Activated gamma-delta T cell (primary cell): ENCODE measurements around the gene OPN1MW3.
"Not testable (repeated sequence)": the region's sequence is repeated elsewhere in the genome, so short reads cannot be mapped to it uniquely, and the experiment has no call there.

Experiments used
- DNase-seq: peaks from one replicate; lab custom pipeline; 2025; lab: John Stamatoyannopoulos, UW
- total RNA-seq, 2 donors: gene quantifications; one replicate each; lab custom pipeline; 2026; lab: John Stamatoyannopoulos, UW

OPN1MW3 gene
- 0 reads per million in 2 donors for total RNA-seq

DNA sequence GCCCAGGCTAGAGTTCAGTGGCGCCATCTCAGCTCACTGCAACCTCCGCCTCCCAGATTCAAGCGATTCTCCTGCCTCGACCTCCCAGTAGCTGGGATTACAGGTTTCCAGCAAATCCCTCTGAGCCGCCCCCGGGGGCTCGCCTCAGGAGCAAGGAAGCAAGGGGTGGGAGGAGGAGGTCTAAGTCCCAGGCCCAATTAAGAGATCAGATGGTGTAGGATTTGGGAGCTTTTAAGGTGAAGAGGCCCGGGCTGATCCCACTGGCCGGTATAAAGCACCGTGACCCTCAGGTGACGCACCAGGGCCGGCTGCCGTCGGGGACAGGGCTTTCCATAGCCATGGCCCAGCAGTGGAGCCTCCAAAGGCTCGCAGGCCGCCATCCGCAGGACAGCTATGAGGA lies at the start of gene OPN1MW3:
OPN1MW3 (plus strand) TSS at position 301 of the 400 bp plus-strand sequence; CDS start at position 339, 38 bp downstream.
- DNase-seq: not testable (repeated sequence)

GRCh38 chrX:154209670-154210418 lies 47.5 kb upstream of the OPN1MW3 start:
- DNase-seq: not testable (repeated sequence)

DNA sequence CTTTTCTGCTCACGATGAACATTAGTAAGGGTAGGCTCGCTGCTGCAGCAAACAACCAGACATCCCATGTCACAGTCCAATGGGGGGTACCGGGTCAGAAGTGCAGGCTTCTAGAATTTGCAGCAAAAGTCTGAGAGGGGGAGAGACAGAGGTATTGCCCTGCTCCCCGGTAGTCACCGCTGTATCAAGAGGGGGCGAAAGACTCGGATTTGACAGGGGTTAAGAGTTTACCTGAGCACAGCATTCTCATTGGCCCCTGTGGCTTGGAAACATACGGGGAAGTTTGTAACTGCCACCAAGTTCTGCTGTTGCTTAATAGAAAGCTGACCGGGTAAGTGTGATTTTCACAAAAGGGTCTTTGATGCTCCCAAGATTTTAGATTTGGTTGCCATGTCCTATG lies 46.3 kb upstream of the OPN1MW3 start:
- not testable (repeated sequence) for DNase-seq

GRCh38 chrX:154211499-154211898 lies 45.9 kb upstream of the OPN1MW3 start:
- not testable (repeated sequence) for DNase-seq

DNA sequence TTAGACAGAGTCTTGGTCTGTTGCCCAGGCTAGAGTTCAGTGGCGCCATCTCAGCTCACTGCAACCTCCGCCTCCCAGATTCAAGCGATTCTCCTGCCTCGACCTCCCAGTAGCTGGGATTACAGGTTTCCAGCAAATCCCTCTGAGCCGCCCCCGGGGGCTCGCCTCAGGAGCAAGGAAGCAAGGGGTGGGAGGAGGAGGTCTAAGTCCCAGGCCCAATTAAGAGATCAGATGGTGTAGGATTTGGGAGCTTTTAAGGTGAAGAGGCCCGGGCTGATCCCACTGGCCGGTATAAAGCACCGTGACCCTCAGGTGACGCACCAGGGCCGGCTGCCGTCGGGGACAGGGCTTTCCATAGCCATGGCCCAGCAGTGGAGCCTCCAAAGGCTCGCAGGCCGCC lies 37.9 kb upstream of the OPN1MW3 start, which contains the start of gene OPN1MW2:
OPN1MW2 (plus strand) TSS at position 301 of the 400 bp plus-strand sequence; CDS start at position 361, 60 bp downstream.
- DNase-seq: not testable (repeated sequence)

GRCh38 chrX:154225292-154225691 lies 32.1 kb upstream of the OPN1MW3 start:
- not testable (repeated sequence) for DNase-seq

- DNase-seq: not testable (repeated sequence)
These were observed 30.7 kb upstream of the OPN1MW3 start for GRCh38 chrX:154226706-154227105.

- DNase-seq: not testable (repeated sequence)
These were observed 25.9 kb upstream of the OPN1MW3 start for GRCh38 chrX:154231443-154231842.

GRCh38 chrX:154233620-154234019 lies 23.8 kb upstream of the OPN1MW3 start:
- not testable (repeated sequence) for DNase-seq

DNA sequence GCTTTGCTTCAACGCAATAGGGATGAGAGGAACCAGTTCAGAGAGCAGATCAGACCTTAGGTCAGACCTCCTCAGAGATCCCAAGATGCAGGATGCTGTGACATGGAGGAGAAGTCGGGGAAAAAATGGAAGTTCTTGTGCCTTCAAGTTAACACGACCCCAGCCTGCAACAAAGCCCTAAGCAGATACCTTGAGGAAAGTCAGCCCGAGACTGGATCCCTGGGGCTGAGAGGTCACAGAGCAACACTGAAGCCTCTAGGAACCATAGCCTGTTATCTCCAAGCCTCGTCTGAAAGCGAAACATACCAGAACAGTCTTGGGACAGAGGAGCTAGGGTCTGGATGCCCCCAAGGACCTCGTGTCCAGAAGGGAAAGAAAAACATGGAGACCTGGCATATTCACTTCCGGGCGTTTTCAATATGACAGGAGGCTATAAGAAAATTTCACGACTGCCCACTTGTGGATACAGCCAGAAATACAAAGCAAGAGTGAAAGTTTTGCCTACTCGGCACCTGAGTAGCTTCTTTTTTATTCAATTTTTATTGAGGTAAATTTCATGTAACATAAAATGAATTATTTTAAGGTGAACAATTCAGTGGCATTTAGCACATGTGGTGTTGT lies 18.3 kb upstream of the OPN1MW3 start:
- DNase-seq: not testable (repeated sequence)

GRCh38 chrX:154239982-154240503 lies 17.3 kb upstream of the OPN1MW3 start:
- DNase-seq: not testable (repeated sequence)

GRCh38 chrX:154247377-154248045 lies 9.9 kb upstream of the OPN1MW3 start:
- not testable (repeated sequence) for DNase-seq

DNA sequence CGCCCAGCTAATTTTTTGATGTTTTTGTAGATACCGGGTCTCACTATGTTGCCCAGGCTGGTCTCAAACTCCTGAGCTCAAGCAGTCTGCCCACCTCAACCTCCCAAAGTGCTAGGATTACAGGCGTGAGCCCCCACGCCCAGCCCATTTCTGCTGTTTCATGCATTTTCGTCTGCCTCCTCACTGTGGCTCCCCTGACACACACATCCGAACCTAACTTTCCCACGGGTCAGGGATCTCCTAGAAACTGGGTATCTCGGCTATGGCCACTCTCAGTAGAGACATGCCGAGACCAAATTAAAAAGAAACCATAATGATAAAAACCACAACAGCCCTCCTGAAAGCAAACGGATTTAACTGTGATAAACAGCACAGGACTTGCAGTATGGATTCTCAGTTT lies 9.3 kb upstream of the OPN1MW3 start:
- DNase-seq: not testable (repeated sequence)

DNA sequence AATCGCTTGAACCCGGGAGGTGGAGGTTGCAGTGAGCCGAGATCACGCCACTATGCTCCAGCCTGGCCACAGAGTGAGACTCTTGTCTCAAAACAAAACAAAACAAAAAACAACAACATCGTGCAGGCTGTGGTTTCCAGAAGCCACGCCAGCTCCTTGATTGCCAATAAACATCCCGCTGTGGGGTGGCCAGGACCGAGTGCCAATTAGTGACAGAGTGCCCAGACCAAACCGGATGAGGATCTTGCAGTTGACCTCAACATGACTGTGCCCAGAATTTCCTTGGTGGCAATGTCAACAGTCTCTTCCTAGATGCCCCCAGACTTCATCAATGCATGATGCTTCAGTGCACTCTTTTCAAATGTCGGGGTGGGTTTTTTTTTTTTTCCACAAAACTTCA lies 1.3 kb downstream of the OPN1MW3 start:
- DNase-seq: not testable (repeated sequence)

DNA sequence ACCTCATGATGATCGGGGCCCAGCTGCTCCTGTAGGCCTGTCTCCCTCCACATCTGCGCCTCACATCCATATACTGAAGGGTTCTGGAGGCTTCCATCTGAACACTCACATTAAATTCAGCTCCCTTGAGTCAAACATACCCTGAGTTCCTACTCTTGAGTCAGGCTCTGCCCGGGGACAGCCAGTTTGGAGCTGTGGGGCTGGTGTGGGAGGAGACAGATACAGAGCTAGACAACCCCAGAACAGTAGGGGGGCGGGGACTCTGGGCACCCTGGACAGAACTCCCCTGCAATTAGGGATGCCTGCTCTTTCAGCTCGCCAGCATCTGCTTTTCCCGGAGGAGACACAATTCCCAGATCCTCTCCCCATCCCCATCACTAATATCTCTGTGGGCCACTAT lies 5.7 kb downstream of the OPN1MW3 start:
- not testable (repeated sequence) for DNase-seq

- not testable (repeated sequence) for DNase-seq
These were observed 11.9 kb downstream of the OPN1MW3 start for GRCh38 chrX:154269245-154269644.

DNA sequence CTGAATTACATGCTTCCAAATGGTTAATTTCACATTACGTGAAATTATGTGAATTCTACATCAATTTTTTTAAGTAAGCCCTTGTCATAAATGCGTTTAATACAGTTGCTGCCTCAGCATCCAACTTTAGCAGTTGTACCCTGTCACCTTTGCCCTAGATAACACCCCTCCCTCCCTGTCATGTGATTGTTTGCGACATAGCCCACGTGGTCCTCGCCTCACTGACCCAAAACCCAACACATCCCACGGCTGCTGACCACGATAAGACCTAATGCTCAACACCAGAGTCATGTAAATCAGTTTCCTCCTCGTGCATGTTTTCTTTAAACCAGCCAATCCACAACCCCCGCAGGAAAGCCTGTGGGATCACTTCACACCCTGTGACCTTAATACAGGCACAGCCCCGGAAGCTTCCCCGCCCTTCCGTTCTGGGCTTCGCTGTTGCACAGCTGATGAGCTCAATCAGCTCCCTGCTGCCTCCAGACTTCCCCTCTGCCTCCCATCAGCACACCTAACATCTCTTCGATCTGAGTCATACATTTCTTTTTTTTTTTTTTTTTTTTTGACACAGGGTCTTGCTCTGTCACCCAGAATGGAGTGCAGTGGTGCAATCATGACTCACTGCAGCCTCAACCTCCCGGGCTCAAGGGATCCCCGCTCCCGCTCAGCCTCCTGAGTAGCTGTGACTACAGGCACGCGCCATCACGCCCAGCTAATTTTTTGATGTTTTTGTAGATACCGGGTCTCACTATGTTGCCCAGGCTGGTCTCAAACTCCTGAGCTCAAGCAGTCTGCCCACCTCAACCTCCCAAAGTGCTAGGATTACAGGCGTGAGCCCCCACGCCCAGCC lies 27.3 kb downstream of the OPN1MW3 start:
- not testable (repeated sequence) for DNase-seq

- not testable (repeated sequence) for DNase-seq
These were observed 29.0 kb downstream of the OPN1MW3 start for GRCh38 chrX:154286406-154286805.

- DNase-seq: no peak
These were observed 37.6 kb downstream of the OPN1MW3 start, which contains the start of gene TEX28 for GRCh38 chrX:154294791-154295574. Gene TEX28 (minus strand): TSS chrX:154295124. CDS start chrX:154292117, 3,007 bp downstream.

DNA sequence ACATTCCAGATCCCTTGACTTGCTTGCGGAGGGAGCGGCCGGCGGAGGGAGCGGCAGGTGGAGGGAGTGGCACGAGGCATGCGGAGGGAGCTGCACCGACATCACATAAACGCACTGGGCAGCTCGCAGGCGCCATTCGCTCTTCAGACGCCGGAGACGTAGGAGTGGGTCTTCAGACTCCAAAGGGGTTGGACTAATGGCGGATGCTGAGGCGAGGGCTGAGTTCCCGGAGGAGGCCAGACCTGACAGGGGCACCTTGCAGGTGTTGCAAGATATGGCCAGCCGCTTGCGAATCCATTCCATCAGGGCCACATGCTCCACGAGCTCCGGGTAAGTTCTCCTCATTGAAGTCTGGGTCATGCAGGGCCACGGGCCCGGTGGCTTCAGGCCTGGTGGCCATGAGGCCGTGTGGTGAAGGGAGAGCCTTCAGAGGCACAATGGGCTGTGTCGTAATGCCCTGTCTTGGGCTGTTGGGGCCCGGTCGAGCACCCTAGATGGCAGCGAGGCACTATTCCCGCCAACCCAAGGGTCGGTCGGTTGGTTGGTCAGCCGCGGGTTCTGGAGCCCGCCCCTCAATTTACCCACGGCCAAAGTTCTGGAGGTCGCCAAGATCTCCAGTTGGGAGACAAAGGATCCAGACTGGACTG lies 38.4 kb downstream of the OPN1MW3 start, which contains the start of gene TKTL1:
TKTL1 (plus strand) TSS at position 132 of the 647 bp plus-strand sequence; CDS start at position 197, 65 bp downstream.
- no peak for DNase-seq
